WERI-Rb-1 (cell line): ENCODE data around the gene CTSL.

Experiments used
- DNase-seq: peaks from one replicate; pipeline ENCODE4 v3.0.0-alpha.2; 2020
- H3K27ac ChIP-seq: fragments of 250-450 bp; sonication (Bioruptor Pico); 2 replicates; pipeline ENCODE4 v1.5.1; 2020; ENCODE audit warnings: mild to moderate bottlenecking, moderate library complexity
- H3K27me3 ChIP-seq: fragments of 250-450 bp; sonication (Bioruptor Pico); 2 replicates; pipeline ENCODE4 v1.5.1; 2021; ENCODE audit warnings: mild to moderate bottlenecking, low read depth, moderate library complexity; ENCODE audit not compliant: insufficient read depth, severe bottlenecking
- H3K36me3 ChIP-seq: fragments of 250-450 bp; sonication (Bioruptor Pico); 2 replicates; pipeline ENCODE4 v1.5.1; 2020; ENCODE audit warnings: mild to moderate bottlenecking, moderate library complexity
- H3K4me3 ChIP-seq: 2 replicates; pipeline ENCODE4 v1.5.1; 2011; ENCODE audit warnings: low read depth, mild to moderate bottlenecking, control low read depth, low read length
- H3K9me3 ChIP-seq: fragments of 250-450 bp; sonication (Bioruptor Pico); 2 replicates; pipeline ENCODE4 v1.5.1; 2021; ENCODE audit warnings: mild to moderate bottlenecking, moderate library complexity; ENCODE audit not compliant: severe bottlenecking
- CTCF ChIP-seq: IDR thresholded peaks from 2 replicates; pipeline ENCODE4 v1.5.1; 2011; ENCODE audit warnings: low read depth, mild to moderate bottlenecking, control low read depth, inconsistent platforms, low read length

The CTSL gene

GRCh38 chr9:87760529-87760928 is 34.6 kb downstream of the CTSL start:
- no peaks in the 10 kb centered on the region for H3K36me3 ChIP-seq
- TF ChIP-seq CTCF = no peak
- H3K9me3 ChIP-seq = no peaks in the 10 kb centered on the region
- H3K27ac ChIP-seq = no peak overlapping the region
- no peak for DNase-seq
- no peaks in the 10 kb centered on the region for H3K27me3 ChIP-seq
- no peak overlapping the region for H3K4me3 ChIP-seq

- TF ChIP-seq CTCF = no peak
- DNase-seq = no peak
- H3K27ac ChIP-seq = no peak overlapping the region
- no peaks in the 10 kb centered on the region for H3K36me3 ChIP-seq
- H3K27me3 ChIP-seq = no peaks in the 10 kb centered on the region
- no peaks in the 10 kb centered on the region for H3K9me3 ChIP-seq
- no peak overlapping the region for H3K4me3 ChIP-seq
Observed at GRCh38 chr9:87763286-87763685, 37.4 kb downstream of the CTSL start.

- TF ChIP-seq CTCF = no peak
- no peak overlapping the region for H3K27ac ChIP-seq
- no peaks in the 10 kb centered on the region for H3K9me3 ChIP-seq
- H3K36me3 ChIP-seq = no peaks in the 10 kb centered on the region
- H3K4me3 ChIP-seq = no peak overlapping the region
- no peak for DNase-seq
- H3K27me3 ChIP-seq = no peaks in the 10 kb centered on the region
Observed at GRCh38 chr9:87765521-87765920, 39.6 kb downstream of the CTSL start.

GRCh38 chr9:87766697-87767096 is 40.8 kb downstream of the CTSL start:
- Histone ChIP-seq H3K36me3 (no peaks in the 10 kb centered on the region), H3K27ac (no peak overlapping the region), H3K4me3 (no peak overlapping the region), H3K9me3 (no peaks in the 10 kb centered on the region), H3K27me3 (no peaks in the 10 kb centered on the region)
- no peak for DNase-seq
- TF ChIP-seq CTCF = no peak

- no peak overlapping the region for H3K4me3 ChIP-seq
- no peaks in the 10 kb centered on the region for H3K27me3 ChIP-seq
- DNase-seq = no peak
Observed at GRCh38 chr9:87770616-87771315, 44.8 kb downstream of the CTSL start.

More at GRCh38 chr9:87770616-87771315, 44.8 kb downstream of the CTSL start:
- TF ChIP-seq CTCF = no peak
- no peaks in the 10 kb centered on the region for H3K9me3 ChIP-seq
- H3K27ac ChIP-seq = no peak overlapping the region
- H3K36me3 ChIP-seq = no peaks in the 10 kb centered on the region
